Endothelial cell of umbilical vein (primary cell): ENCODE results near the gene CELF1. TPM values are rescaled to one million over a fixed set of nuclear protein-coding genes. Genes with fewer than 3 reads are reported as not detected.

Experiments
- BruUV-seq: library from RNA; stranded (reverse); fragments of 400-500 nt; replicated peaks from 2 replicates; lab custom pipeline; 2021; lab: Mats Ljungman, UMichigan
- CTCF ChIA-PET: fragments of 300-600, 350-600 bp; sonication (Branson Sonifier 250); formaldehyde crosslinking; loops from one replicate; lab custom pipeline; 2021; ENCODE audit warnings: antibody characterized with exemption, inconsistent platforms; lab: Charles Lee
- POLR2A ChIA-PET: fragments of 300-600, 350-600 bp; sonication (Branson Sonifier 250); formaldehyde crosslinking; loops from one replicate; lab custom pipeline; 2021; ENCODE audit warnings: antibody characterized with exemption, inconsistent platforms; lab: Charles Lee
- DNase-seq: peaks from one replicate; pipeline ENCODE4 v3.0.0-alpha.2; 2011; ENCODE audit warnings: low read depth, low spot score
- FAIRE-seq: peaks from 2 replicates; lab custom pipeline; 2011; peaks lifted over from hg19 to GRCh38; lab: Jason Lieb, UNC
- H2AFZ ChIP-seq: 2 replicates; pipeline ENCODE4 v1.6.0; 2012; ENCODE audit warnings: low read depth, low read length, control low read depth, inconsistent platforms
- H3K27ac ChIP-seq: 2 replicates; pipeline ENCODE4 v1.5.1; 2011; ENCODE audit warnings: low read depth, mild to moderate bottlenecking, control low read depth, low read length, moderate library complexity; ENCODE audit not compliant: insufficient read depth
- H3K27me3 ChIP-seq, 2 experiments: 2 replicates each; pipeline versions ENCODE4 v1.6.0 to v1.6.1; 2011; ENCODE audit warnings: low read length in 2 of 2, mixed read lengths in 1 of 2; ENCODE audit not compliant: control insufficient read depth in 2 of 2, insufficient read depth in 2 of 2
- H3K36me3 ChIP-seq, 2 experiments: 2 replicates in 1 of 2; 3 replicates in 1 of 2; pipeline ENCODE4 v1.5.1; 2011; ENCODE audit warnings: low read length in 2 of 2, mild to moderate bottlenecking in 1 of 2, moderate library complexity in 1 of 2; ENCODE audit not compliant: control insufficient read depth in 2 of 2, insufficient read depth in 2 of 2; ENCODE audit errors: extremely low read depth in 1 of 2
- H3K4me1 ChIP-seq: 3 replicates; pipeline ENCODE4 v1.5.1; 2011; ENCODE audit warnings: mild to moderate bottlenecking, low read length; ENCODE audit not compliant: control insufficient read depth, insufficient read depth; ENCODE audit errors: extremely low read depth
- H3K4me2 ChIP-seq: 2 replicates; pipeline ENCODE4 v1.6.1; 2011; ENCODE audit warnings: low read length, control low read depth, mixed read lengths; ENCODE audit not compliant: insufficient read depth
- H3K4me3 ChIP-seq, 3 experiments: fragments of 200-600 bp in 1 of 3; sonication (generic), shearing (Covaris generic) in 1 of 3; replicated peaks in 1 of 3; 2 replicates each; pipeline ENCODE4 v1.5.1; 2011 to 2016; ENCODE audit warnings: control low read depth in 3 of 3, low read length in 3 of 3, mild to moderate bottlenecking in 2 of 3, inconsistent platforms in 1 of 3, low read depth in 1 of 3, moderate library complexity in 1 of 3; ENCODE audit not compliant: insufficient read depth in 1 of 3
- H3K79me2 ChIP-seq: 2 replicates; pipeline ENCODE4 v1.6.0; 2012; ENCODE audit warnings: low read length, inconsistent platforms; ENCODE audit not compliant: control insufficient read depth, insufficient read depth
- H3K9ac ChIP-seq: replicated peaks from 2 replicates; pipeline ENCODE3; 2011; ENCODE audit warnings: low read length, control low read depth; ENCODE audit not compliant: insufficient read depth; ENCODE audit errors: extremely low read depth
- H3K9me1 ChIP-seq: replicated peaks from 3 replicates; pipeline ENCODE4 v1.6.0; 2011; ENCODE audit warnings: mild to moderate bottlenecking, low read length; ENCODE audit not compliant: control insufficient read depth, insufficient read depth; ENCODE audit errors: extremely low read depth
- H3K9me3 ChIP-seq: replicated peaks from 2 replicates; pipeline ENCODE4 v1.5.1; 2012; ENCODE audit warnings: low read length, inconsistent platforms; ENCODE audit not compliant: control insufficient read depth, insufficient read depth
- H4K20me1 ChIP-seq: replicated peaks from 2 replicates; pipeline ENCODE3; 2011; ENCODE audit warnings: mild to moderate bottlenecking, low read length; ENCODE audit not compliant: control insufficient read depth, insufficient read depth; ENCODE audit errors: extremely low read depth
- EZH2 ChIP-seq: IDR thresholded peaks from 2 replicates; pipeline ENCODE4 v1.6.1; 2012; ENCODE audit warnings: borderline replicate concordance, low read depth, mild to moderate bottlenecking, moderate library complexity, low read length, inconsistent platforms; ENCODE audit not compliant: severe bottlenecking
- FOS ChIP-seq: IDR thresholded peaks from 2 replicates; pipeline ENCODE4 v1.6.1; 2011; ENCODE audit warnings: mild to moderate bottlenecking, low read length, moderate library complexity, borderline replicate concordance; ENCODE audit not compliant: insufficient read depth
- GATA2 ChIP-seq: IDR thresholded peaks from 2 replicates; pipeline ENCODE4 v1.7.0; 2011; ENCODE audit warnings: low read depth, mild to moderate bottlenecking, moderate library complexity, mixed read lengths, low read length; ENCODE audit not compliant: insufficient read length, insufficient read depth
- JUN ChIP-seq: IDR thresholded peaks from 2 replicates; pipeline ENCODE4 v1.6.1; 2011; ENCODE audit warnings: borderline replicate concordance, low read depth; ENCODE audit not compliant: insufficient read length, insufficient read depth
- MAX ChIP-seq: IDR thresholded peaks from 2 replicates; pipeline ENCODE4 v1.6.1; 2011; ENCODE audit not compliant: insufficient read depth, insufficient read length
- MYC ChIP-seq: IDR thresholded peaks from one replicate; pipeline ENCODE4 v1.6.1; 2011; ENCODE audit warnings: mild to moderate bottlenecking, low read depth, low read length
- POLR2A ChIP-seq: IDR thresholded peaks from 2 replicates; pipeline ENCODE4 v1.6.1; 2012; ENCODE audit warnings: low read depth, mild to moderate bottlenecking, control low read depth, low read length
- POLR2AphosphoS5 ChIP-seq: IDR thresholded peaks from 2 replicates; pipeline ENCODE4 v1.6.1; 2012; ENCODE audit warnings: low read depth, mild to moderate bottlenecking, control low read depth, low read length, moderate library complexity; ENCODE audit not compliant: insufficient read depth
- dilution Hi-C: fragments of 300-500 bp; cut with MboI; formaldehyde crosslinking; loops from one replicate; pipeline ENCODE4 v1.15.0; 2019; ENCODE audit warnings: low sequenced_read_pairs; ENCODE audit not compliant: extremely low pct_ligation_motif_present
- intact Hi-C: fragments of 100-400 bp; cut with micrococcal nuclease; formaldehyde crosslinking; loops from one replicate; pipeline ENCODE4 v1.10.0; 2022
- polyA plus RNA-seq, 4 experiments: library from polyadenylated mRNA; depleted of rRNA in 3 of 4; stranded (reverse) in 3 of 4; unstranded in 1 of 4; fragments of >200 nt; gene quantifications; 2 replicates each; pipeline versions ENCODE4 v1.2.1 to v1.2.3, GENCODE V29; 2011 to 2012; ENCODE audit warnings: missing spikeins in 1 of 4
- total RNA-seq: library from RNA; stranded (reverse); gene quantifications from 2 replicates; pipeline ENCODE4 v1.2.3, GENCODE V29; 2021
- TF ChIP-seq, protein P1 (sequence below), 2 donors: IDR thresholded peaks; 1 replicate in 1 of 2; 2 replicates in 1 of 2; pipeline ENCODE4 v1.5.1; 2011; ENCODE audit warnings: low read length in 2 of 2, mild to moderate bottlenecking in 2 of 2, moderate library complexity in 2 of 2, control low read depth in 1 of 2, inconsistent platforms in 1 of 2, low read depth in 1 of 2; ENCODE audit not compliant: insufficient read depth in 1 of 2; ENCODE audit errors: extremely low read depth in 1 of 2

Gene CELF1
- total and polyA plus RNA-seq, 2 donors (not counting 3 experiments of a cell fraction or from before 2014, with no cell fraction given), result 66.3 to 120 TPM

DNA sequence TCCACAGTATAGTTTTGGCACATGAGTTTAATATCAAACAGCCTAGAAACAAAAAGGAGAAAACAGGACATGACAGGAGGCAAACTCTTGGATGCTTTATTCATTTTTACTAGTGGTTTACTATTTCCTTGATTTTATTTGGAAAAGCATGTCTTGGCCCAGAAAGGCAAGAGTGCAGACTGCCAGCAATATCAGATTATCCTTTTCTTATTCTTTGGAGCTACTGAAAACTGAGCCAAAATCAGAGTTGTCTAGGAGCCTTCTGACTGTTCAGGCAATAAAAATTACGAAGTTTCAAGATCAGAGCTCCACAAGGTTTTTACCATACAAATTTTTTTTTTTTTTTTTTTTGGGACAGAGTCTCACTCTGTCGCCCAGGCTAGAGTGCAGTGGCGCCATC, 16.0 kb downstream of the CELF1 start:
- BruUV-seq, result no TSS peak
- Histone ChIP-seq H3K36me3 (no peaks in the 10 kb centered on the region), H3K4me1 (peaks cover 27% of the 10 kb centered on the region), H3K4me2 (no peak overlapping the region), H3K9me3 (no peaks in the 10 kb centered on the region), H3K9me1 (no peaks in the 10 kb centered on the region), H2AFZ (no peak overlapping the region), H3K27ac (no peak overlapping the region), H4K20me1 (peaks cover 10% of the 10 kb centered on the region), H3K9ac (no peak overlapping the region), H3K27me3 (no peaks in the 10 kb centered on the region), H3K79me2 (peaks cover 95% of the 10 kb centered on the region), H3K4me3 (no peak overlapping the region)
- intact Hi-C loops, result no loop called here
- TF ChIP-seq JUN, result no peak
- TF ChIP-seq, protein P1, sequence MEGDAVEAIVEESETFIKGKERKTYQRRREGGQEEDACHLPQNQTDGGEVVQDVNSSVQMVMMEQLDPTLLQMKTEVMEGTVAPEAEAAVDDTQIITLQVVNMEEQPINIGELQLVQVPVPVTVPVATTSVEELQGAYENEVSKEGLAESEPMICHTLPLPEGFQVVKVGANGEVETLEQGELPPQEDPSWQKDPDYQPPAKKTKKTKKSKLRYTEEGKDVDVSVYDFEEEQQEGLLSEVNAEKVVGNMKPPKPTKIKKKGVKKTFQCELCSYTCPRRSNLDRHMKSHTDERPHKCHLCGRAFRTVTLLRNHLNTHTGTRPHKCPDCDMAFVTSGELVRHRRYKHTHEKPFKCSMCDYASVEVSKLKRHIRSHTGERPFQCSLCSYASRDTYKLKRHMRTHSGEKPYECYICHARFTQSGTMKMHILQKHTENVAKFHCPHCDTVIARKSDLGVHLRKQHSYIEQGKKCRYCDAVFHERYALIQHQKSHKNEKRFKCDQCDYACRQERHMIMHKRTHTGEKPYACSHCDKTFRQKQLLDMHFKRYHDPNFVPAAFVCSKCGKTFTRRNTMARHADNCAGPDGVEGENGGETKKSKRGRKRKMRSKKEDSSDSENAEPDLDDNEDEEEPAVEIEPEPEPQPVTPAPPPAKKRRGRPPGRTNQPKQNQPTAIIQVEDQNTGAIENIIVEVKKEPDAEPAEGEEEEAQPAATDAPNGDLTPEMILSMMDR (IDR thresholded peaks at IDR 0.05; ENCODE audit: extremely low read depth in 1 of 2, insufficient read depth in 1 of 2, low read depth in 1 of 2, low read length in 2 of 2), result no peak
- TF ChIP-seq MAX, result no peak
- TF ChIP-seq EZH2, result no peak
- TF ChIP-seq POLR2A, result no peak
- no peak for TF ChIP-seq MYC
- no peak for TF ChIP-seq FOS
- no peak for TF ChIP-seq GATA2
- no peak for TF ChIP-seq POLR2AphosphoS5
- CTCF ChIA-PET, result interaction anchor here (0.7 to 4.9 kb wide), 4 partner anchors 8 to 24 kb away, joined by 3 to 41 read pairs (median 4); partner anchors contain the start of gene CELF1
- POLR2A ChIA-PET, result no interaction called here
- DNase-seq (no peak), FAIRE-seq (no peak)
- dilution Hi-C loops, result no loop called here
